OCI-LY1 (cell line): ENCODE results near the gene ASTN1.

Source experiments
- H2AFZ ChIP-seq: fragments of 200-600 bp; sonication (generic), shearing (Covaris generic); 2 replicates; pipeline ENCODE4 v1.6.0; 2014; ENCODE audit warnings: antibody characterized with exemption, mild to moderate bottlenecking, low read length
- H3F3A ChIP-seq: fragments of 200-600 bp; sonication (generic), shearing (Covaris generic); 2 replicates; pipeline ENCODE4 v1.6.0; 2014; ENCODE audit warnings: mild to moderate bottlenecking, antibody characterized with exemption, low read length, moderate library complexity; ENCODE audit not compliant: insufficient read depth
- H3K27ac ChIP-seq: fragments of 200-600 bp; sonication (generic); 2 replicates; pipeline ENCODE4 v1.5.1; 2014; ENCODE audit warnings: low read length, mixed run types, mild to moderate bottlenecking, low read depth; ENCODE audit not compliant: poor library complexity, severe bottlenecking
- H3K27me3 ChIP-seq: fragments of 200-600 bp; sonication (generic); 2 replicates; pipeline ENCODE4 v1.6.0; 2014; ENCODE audit warnings: antibody characterized with exemption, mild to moderate bottlenecking, low read length, moderate library complexity; ENCODE audit not compliant: insufficient read depth
- H3K36me3 ChIP-seq: fragments of 200-600 bp; sonication (generic); 2 replicates; pipeline ENCODE4 v1.6.1; 2014; ENCODE audit warnings: mild to moderate bottlenecking, antibody characterized with exemption, low read length, moderate library complexity, mixed read lengths; ENCODE audit not compliant: insufficient read depth
- H3K4me1 ChIP-seq: fragments of 200-600 bp; sonication (generic); 2 replicates; pipeline ENCODE4 v1.5.1; 2014; ENCODE audit warnings: mild to moderate bottlenecking, low read length, moderate library complexity; ENCODE audit not compliant: insufficient read depth, severe bottlenecking
- H3K4me2 ChIP-seq: fragments of 200-600 bp; sonication (generic), shearing (Covaris generic); 2 replicates; pipeline ENCODE4 v1.6.1; 2014; ENCODE audit warnings: low read length
- H3K4me3 ChIP-seq: fragments of 200-600 bp; sonication (generic); 2 replicates; pipeline ENCODE4 v1.5.1; 2014; ENCODE audit warnings: low read length, low read depth, mild to moderate bottlenecking, mixed read lengths; ENCODE audit not compliant: poor library complexity, severe bottlenecking
- H3K79me2 ChIP-seq: fragments of 200-600 bp; shearing (Covaris generic); 2 replicates; pipeline ENCODE4 v1.6.1; 2016; ENCODE audit warnings: mixed run types, low read length, mixed read lengths; ENCODE audit not compliant: insufficient read depth
- H3K9ac ChIP-seq: fragments of 200-600 bp; sonication (generic), shearing (Covaris generic); 2 replicates; pipeline ENCODE4 v1.6.1; 2014; ENCODE audit warnings: mild to moderate bottlenecking, low read length, mixed read lengths
- H3K9me2 ChIP-seq: fragments of 200-600 bp; sonication (generic), shearing (Covaris generic); 2 replicates; pipeline ENCODE4 v1.6.1; 2014; ENCODE audit warnings: low read depth, mild to moderate bottlenecking, low read length, mixed read lengths
- H3K9me3 ChIP-seq: fragments of 200-600 bp; shearing (Covaris generic); 2 replicates; pipeline ENCODE4 v1.6.1; 2014; ENCODE audit warnings: low read length, mixed read lengths
- H4K20me1 ChIP-seq: fragments of 200-600 bp; sonication (generic), shearing (Covaris generic); 2 replicates; pipeline ENCODE4 v1.6.0; 2016; ENCODE audit warnings: mild to moderate bottlenecking, low read length; ENCODE audit not compliant: insufficient read depth
- CTCF ChIP-seq: fragments of 200-600 bp; sonication (generic), shearing (Covaris generic); IDR thresholded peaks from 2 replicates; pipeline ENCODE4 v1.5.1; 2017; ENCODE audit warnings: mild to moderate bottlenecking, antibody characterized with exemption, low read length, moderate library complexity, mixed read lengths
- EZH2 ChIP-seq: fragments of 200-600 bp; sonication (generic), shearing (Covaris generic); IDR thresholded peaks from 2 replicates; pipeline ENCODE4 v1.8.0; 2017; ENCODE audit warnings: borderline replicate concordance, mixed run types, mild to moderate bottlenecking, antibody characterized with exemption, low read length, moderate library complexity, mixed read lengths

The ASTN1 gene

GRCh38 chr1:176815621-176816020, 348.9 kb downstream of the ASTN1 start:
- Histone ChIP-seq H3K4me1 (no peaks in the 10 kb centered on the region), H3K79me2 (no peaks in the 10 kb centered on the region), H3K4me3 (no peak overlapping the region), H3K4me2 (no peak overlapping the region), H2AFZ (no peak overlapping the region), H3K27me3 (no peaks in the 10 kb centered on the region), H3K9me2 (no peaks in the 10 kb centered on the region), H3K9ac (no peak overlapping the region), H3K9me3 (no peaks in the 10 kb centered on the region), H3K27ac (no peak overlapping the region), H3K36me3 (no peaks in the 10 kb centered on the region), H3F3A (no peaks in the 10 kb centered on the region), H4K20me1 (no peaks in the 10 kb centered on the region)
- TF ChIP-seq CTCF (no peak), EZH2 (no peak)

- no peak for TF ChIP-seq CTCF
- no peak for TF ChIP-seq EZH2
- Histone ChIP-seq H2AFZ (no peak overlapping the region), H3K79me2 (no peaks in the 10 kb centered on the region), H3K4me1 (no peaks in the 10 kb centered on the region), H3F3A (no peaks in the 10 kb centered on the region), H3K27me3 (no peaks in the 10 kb centered on the region), H3K36me3 (no peaks in the 10 kb centered on the region), H3K9ac (no peak overlapping the region), H3K4me3 (no peak overlapping the region), H3K9me3 (no peaks in the 10 kb centered on the region), H3K9me2 (no peaks in the 10 kb centered on the region), H3K27ac (no peak overlapping the region), H4K20me1 (no peaks in the 10 kb centered on the region), H3K4me2 (no peak overlapping the region)
Observed at GRCh38 chr1:176811511-176812288, 352.8 kb downstream of the ASTN1 start.

- H2AFZ ChIP-seq = no peak overlapping the region
- no peak overlapping the region for H3K9ac ChIP-seq
- no peak overlapping the region for H3K4me3 ChIP-seq
- H3K9me3 ChIP-seq = no peaks in the 10 kb centered on the region
- no peak for TF ChIP-seq EZH2
- TF ChIP-seq CTCF = no peak
- no peaks in the 10 kb centered on the region for H3K27me3 ChIP-seq
- no peak overlapping the region for H3K4me2 ChIP-seq
- H3K79me2 ChIP-seq = no peaks in the 10 kb centered on the region
- H3K27ac ChIP-seq = no peak overlapping the region
- H3K4me1 ChIP-seq = no peaks in the 10 kb centered on the region
- H3F3A ChIP-seq = no peaks in the 10 kb centered on the region
- H3K36me3 ChIP-seq = no peaks in the 10 kb centered on the region
- H3K9me2 ChIP-seq = no peaks in the 10 kb centered on the region
- H4K20me1 ChIP-seq = no peaks in the 10 kb centered on the region
Observed at GRCh38 chr1:176809292-176809691, 355.2 kb downstream of the ASTN1 start.
